ENCODE measurements around the gene SPOUT1.

Gene SPOUT1

DNA sequence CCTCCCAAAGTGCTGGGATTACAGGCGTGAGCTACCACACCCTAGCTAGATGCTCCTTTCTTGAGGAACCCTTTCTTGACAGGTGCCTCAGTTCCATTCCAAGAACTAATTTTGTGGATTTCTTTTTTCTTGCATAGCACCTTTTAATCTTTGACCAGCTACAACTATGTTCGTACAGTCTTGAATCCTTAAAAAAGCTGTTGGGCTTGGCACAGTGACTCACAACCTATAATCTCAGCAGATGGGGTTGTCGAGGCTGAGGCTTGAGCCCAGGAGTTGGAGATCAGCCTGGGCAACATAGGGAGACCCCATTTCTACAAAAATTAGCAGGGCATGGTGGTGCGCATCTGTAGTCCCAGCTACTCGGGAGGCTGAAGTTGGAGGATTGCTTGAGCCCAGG lies 56.5 kb downstream of the SPOUT1 start:
- H3K27ac ChIP-seq = peak overlapping the region; percentile 93
- TF ChIP-seq, protein P1, sequence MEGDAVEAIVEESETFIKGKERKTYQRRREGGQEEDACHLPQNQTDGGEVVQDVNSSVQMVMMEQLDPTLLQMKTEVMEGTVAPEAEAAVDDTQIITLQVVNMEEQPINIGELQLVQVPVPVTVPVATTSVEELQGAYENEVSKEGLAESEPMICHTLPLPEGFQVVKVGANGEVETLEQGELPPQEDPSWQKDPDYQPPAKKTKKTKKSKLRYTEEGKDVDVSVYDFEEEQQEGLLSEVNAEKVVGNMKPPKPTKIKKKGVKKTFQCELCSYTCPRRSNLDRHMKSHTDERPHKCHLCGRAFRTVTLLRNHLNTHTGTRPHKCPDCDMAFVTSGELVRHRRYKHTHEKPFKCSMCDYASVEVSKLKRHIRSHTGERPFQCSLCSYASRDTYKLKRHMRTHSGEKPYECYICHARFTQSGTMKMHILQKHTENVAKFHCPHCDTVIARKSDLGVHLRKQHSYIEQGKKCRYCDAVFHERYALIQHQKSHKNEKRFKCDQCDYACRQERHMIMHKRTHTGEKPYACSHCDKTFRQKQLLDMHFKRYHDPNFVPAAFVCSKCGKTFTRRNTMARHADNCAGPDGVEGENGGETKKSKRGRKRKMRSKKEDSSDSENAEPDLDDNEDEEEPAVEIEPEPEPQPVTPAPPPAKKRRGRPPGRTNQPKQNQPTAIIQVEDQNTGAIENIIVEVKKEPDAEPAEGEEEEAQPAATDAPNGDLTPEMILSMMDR (IDR thresholded peaks at IDR 0.05) = no peak
- TF ChIP-seq ZFX (IDR thresholded peaks at IDR 0.05; ENCODE audit: borderline replicate concordance) = no peak

DNA sequence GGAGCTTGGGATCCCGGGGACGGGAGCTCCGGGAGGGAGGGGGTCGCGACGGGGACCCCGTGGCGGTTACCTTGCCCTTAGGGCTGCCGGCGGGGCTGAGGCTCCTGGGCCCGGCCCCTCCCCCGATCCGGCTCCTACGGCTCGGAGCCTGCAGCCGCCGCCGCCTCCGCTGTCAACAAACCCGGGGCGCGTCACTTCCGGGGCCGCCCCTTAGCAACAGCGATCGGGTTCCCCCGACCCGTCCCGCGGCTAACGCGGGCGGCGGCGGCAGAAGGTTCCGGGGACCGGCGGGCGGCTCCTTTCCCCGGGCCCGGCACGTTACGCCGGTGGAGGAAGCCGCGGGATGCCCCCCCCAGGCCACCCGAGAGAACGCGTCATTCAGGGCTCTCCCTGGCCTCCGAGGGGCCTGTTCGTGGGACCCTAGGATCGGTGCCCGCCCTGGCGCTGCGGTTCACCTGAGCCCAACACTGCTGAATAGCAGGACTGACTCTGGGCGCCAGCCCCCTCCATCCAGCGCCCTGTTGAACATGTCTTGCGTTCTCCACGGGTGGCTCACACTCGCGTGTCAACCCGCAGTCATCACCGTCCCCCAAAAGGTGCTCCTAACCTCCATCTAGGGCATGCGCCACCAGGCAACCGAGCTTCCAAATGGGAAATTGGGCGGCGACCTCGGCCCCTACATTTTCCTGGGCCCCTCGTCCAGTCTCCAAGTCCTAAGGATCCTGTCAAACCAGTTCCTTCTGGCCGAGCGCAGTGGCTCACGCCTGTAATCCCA lies 57.7 kb downstream of the SPOUT1 start, which contains the start of gene ZER1:
Gene ZER1 (minus strand): TSS at position 183 of the 775 bp plus-strand sequence. CDS start 16,362 bp downstream, outside the sequence.
- peak within 1 kb of the TSS; percentile 93 for H3K27ac ChIP-seq
- TF ChIP-seq, protein P1 (IDR thresholded peaks at IDR 0.05) = no peak
- no peak for TF ChIP-seq ZFX (IDR thresholded peaks at IDR 0.05; ENCODE audit: borderline replicate concordance)

DNA sequence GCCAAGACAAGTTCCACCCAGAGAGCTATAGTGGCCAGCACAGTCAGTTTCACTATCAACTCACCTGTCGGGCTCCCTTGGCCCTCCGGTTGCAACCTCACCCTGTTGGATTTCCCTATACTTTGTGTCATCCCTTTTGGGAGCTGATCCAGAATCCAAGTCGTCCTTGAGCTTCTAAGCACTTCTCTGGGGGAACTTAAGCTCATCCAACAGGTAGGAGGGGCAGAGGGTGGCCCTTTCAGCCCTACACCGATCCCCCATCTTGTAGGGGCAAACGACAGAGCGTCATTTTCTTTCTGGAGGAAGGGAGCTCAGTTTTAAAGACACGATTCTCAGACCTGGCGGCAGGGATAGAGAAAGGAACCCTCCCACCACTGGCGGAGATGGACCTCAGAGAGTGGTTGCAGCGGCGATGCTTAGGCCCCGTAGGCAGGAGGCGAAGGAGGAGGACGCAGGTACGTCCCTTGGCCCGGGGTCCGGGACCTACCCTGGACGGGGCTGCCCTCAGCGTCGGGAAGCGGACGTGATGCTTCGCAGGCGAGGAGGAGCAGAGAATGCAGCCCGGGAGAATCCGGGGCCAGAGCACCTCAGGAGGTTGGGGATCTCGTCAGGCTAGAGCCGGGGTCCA lies 58.4 kb downstream of the SPOUT1 start:
- peak overlapping the region; percentile 93 for H3K27ac ChIP-seq
- TF ChIP-seq, protein P1 (IDR thresholded peaks at IDR 0.05) = no peak
- TF ChIP-seq ZFX (IDR thresholded peaks at IDR 0.05; ENCODE audit: borderline replicate concordance) = no peak

DNA sequence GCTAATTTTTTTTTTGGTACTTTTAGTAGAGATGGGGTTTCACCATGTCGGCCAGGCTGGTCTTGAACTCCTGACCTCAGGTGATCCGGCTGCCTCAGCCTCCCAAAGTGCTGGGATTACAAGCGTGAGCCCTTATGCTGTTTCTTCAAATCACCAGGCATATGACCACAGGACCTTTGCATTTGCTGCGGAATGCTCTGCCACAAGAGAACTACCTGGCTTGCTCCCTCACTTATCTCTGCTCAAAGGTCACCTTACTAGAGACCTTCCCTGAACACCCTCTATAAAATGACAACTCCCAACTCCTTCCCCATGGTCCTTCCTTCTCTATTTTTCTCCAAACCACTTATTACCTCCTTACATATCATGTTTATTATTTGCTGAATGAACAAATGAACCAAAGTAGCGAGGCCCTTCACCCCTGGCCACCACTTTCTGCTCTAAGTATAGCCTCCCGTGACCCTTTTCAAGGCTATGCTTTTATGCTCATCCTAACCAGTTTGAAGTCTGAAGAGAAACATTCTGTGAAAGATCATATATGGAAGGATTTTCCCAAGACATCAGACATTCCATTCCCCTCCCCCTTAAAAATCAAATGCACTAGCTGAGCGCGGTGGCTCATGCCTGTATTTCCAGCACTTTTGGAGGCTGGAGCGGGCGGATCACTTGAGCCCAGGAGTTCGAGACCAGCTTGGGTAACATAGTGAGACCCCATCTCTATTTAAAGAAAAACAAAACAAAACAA lies 59.1 kb downstream of the SPOUT1 start:
- TF ChIP-seq, protein P1 (IDR thresholded peaks at IDR 0.05) = no peak
- no peak for TF ChIP-seq ZFX (IDR thresholded peaks at IDR 0.05; ENCODE audit: borderline replicate concordance)
- H3K27ac ChIP-seq = peak overlapping the region; percentile 93
